Endothelial cell of umbilical vein (primary cell): ENCODE measurements around the gene ASB7. TPM values are rescaled to one million over a fixed set of nuclear protein-coding genes. Genes with fewer than 3 reads are reported as not detected.

Source experiments
- BruUV-seq: library from RNA; stranded (reverse); fragments of 400-500 nt; replicated peaks from 2 replicates; lab custom pipeline; 2021; lab: Mats Ljungman, UMichigan
- CTCF ChIA-PET: fragments of 300-600, 350-600 bp; sonication (Branson Sonifier 250); formaldehyde crosslinking; loops from one replicate; lab custom pipeline; 2021; ENCODE audit warnings: antibody characterized with exemption, inconsistent platforms; lab: Charles Lee
- POLR2A ChIA-PET: fragments of 300-600, 350-600 bp; sonication (Branson Sonifier 250); formaldehyde crosslinking; loops from one replicate; lab custom pipeline; 2021; ENCODE audit warnings: antibody characterized with exemption, inconsistent platforms; lab: Charles Lee
- DNase-seq: peaks from one replicate; pipeline ENCODE4 v3.0.0-alpha.2; 2011; ENCODE audit warnings: low read depth, low spot score
- FAIRE-seq: peaks from 2 replicates; lab custom pipeline; 2011; peaks lifted over from hg19 to GRCh38; lab: Jason Lieb, UNC
- H2AFZ ChIP-seq: 2 replicates; pipeline ENCODE4 v1.6.0; 2012; ENCODE audit warnings: low read depth, low read length, control low read depth, inconsistent platforms
- H3K27ac ChIP-seq: 2 replicates; pipeline ENCODE4 v1.5.1; 2011; ENCODE audit warnings: low read depth, mild to moderate bottlenecking, control low read depth, low read length, moderate library complexity; ENCODE audit not compliant: insufficient read depth
- H3K27me3 ChIP-seq, 2 experiments: 2 replicates each; pipeline versions ENCODE4 v1.6.0 to v1.6.1; 2011; ENCODE audit warnings: low read length in 2 of 2, mixed read lengths in 1 of 2; ENCODE audit not compliant: control insufficient read depth in 2 of 2, insufficient read depth in 2 of 2
- H3K36me3 ChIP-seq, 2 experiments: 2 replicates in 1 of 2; 3 replicates in 1 of 2; pipeline ENCODE4 v1.5.1; 2011; ENCODE audit warnings: low read length in 2 of 2, mild to moderate bottlenecking in 1 of 2, moderate library complexity in 1 of 2; ENCODE audit not compliant: control insufficient read depth in 2 of 2, insufficient read depth in 2 of 2; ENCODE audit errors: extremely low read depth in 1 of 2
- H3K4me1 ChIP-seq: 3 replicates; pipeline ENCODE4 v1.5.1; 2011; ENCODE audit warnings: mild to moderate bottlenecking, low read length; ENCODE audit not compliant: control insufficient read depth, insufficient read depth; ENCODE audit errors: extremely low read depth
- H3K4me2 ChIP-seq: 2 replicates; pipeline ENCODE4 v1.6.1; 2011; ENCODE audit warnings: low read length, control low read depth, mixed read lengths; ENCODE audit not compliant: insufficient read depth
- H3K4me3 ChIP-seq, 3 experiments: fragments of 200-600 bp in 1 of 3; sonication (generic), shearing (Covaris generic) in 1 of 3; replicated peaks in 1 of 3; 2 replicates each; pipeline ENCODE4 v1.5.1; 2011 to 2016; ENCODE audit warnings: control low read depth in 3 of 3, low read length in 3 of 3, mild to moderate bottlenecking in 2 of 3, inconsistent platforms in 1 of 3, low read depth in 1 of 3, moderate library complexity in 1 of 3; ENCODE audit not compliant: insufficient read depth in 1 of 3
- H3K79me2 ChIP-seq: 2 replicates; pipeline ENCODE4 v1.6.0; 2012; ENCODE audit warnings: low read length, inconsistent platforms; ENCODE audit not compliant: control insufficient read depth, insufficient read depth
- H3K9ac ChIP-seq: replicated peaks from 2 replicates; pipeline ENCODE3; 2011; ENCODE audit warnings: low read length, control low read depth; ENCODE audit not compliant: insufficient read depth; ENCODE audit errors: extremely low read depth
- H3K9me1 ChIP-seq: replicated peaks from 3 replicates; pipeline ENCODE4 v1.6.0; 2011; ENCODE audit warnings: mild to moderate bottlenecking, low read length; ENCODE audit not compliant: control insufficient read depth, insufficient read depth; ENCODE audit errors: extremely low read depth
- H3K9me3 ChIP-seq: replicated peaks from 2 replicates; pipeline ENCODE4 v1.5.1; 2012; ENCODE audit warnings: low read length, inconsistent platforms; ENCODE audit not compliant: control insufficient read depth, insufficient read depth
- H4K20me1 ChIP-seq: replicated peaks from 2 replicates; pipeline ENCODE3; 2011; ENCODE audit warnings: mild to moderate bottlenecking, low read length; ENCODE audit not compliant: control insufficient read depth, insufficient read depth; ENCODE audit errors: extremely low read depth
- EZH2 ChIP-seq: IDR thresholded peaks from 2 replicates; pipeline ENCODE4 v1.6.1; 2012; ENCODE audit warnings: borderline replicate concordance, low read depth, mild to moderate bottlenecking, moderate library complexity, low read length, inconsistent platforms; ENCODE audit not compliant: severe bottlenecking
- FOS ChIP-seq: IDR thresholded peaks from 2 replicates; pipeline ENCODE4 v1.6.1; 2011; ENCODE audit warnings: mild to moderate bottlenecking, low read length, moderate library complexity, borderline replicate concordance; ENCODE audit not compliant: insufficient read depth
- GATA2 ChIP-seq: IDR thresholded peaks from 2 replicates; pipeline ENCODE4 v1.7.0; 2011; ENCODE audit warnings: low read depth, mild to moderate bottlenecking, moderate library complexity, mixed read lengths, low read length; ENCODE audit not compliant: insufficient read length, insufficient read depth
- JUN ChIP-seq: IDR thresholded peaks from 2 replicates; pipeline ENCODE4 v1.6.1; 2011; ENCODE audit warnings: borderline replicate concordance, low read depth; ENCODE audit not compliant: insufficient read length, insufficient read depth
- MYC ChIP-seq: IDR thresholded peaks from one replicate; pipeline ENCODE4 v1.6.1; 2011; ENCODE audit warnings: mild to moderate bottlenecking, low read depth, low read length
- POLR2A ChIP-seq: IDR thresholded peaks from 2 replicates; pipeline ENCODE4 v1.6.1; 2012; ENCODE audit warnings: low read depth, mild to moderate bottlenecking, control low read depth, low read length
- POLR2AphosphoS5 ChIP-seq: IDR thresholded peaks from 2 replicates; pipeline ENCODE4 v1.6.1; 2012; ENCODE audit warnings: low read depth, mild to moderate bottlenecking, control low read depth, low read length, moderate library complexity; ENCODE audit not compliant: insufficient read depth
- dilution Hi-C: fragments of 300-500 bp; cut with MboI; formaldehyde crosslinking; loops from one replicate; pipeline ENCODE4 v1.15.0; 2019; ENCODE audit warnings: low sequenced_read_pairs; ENCODE audit not compliant: extremely low pct_ligation_motif_present
- intact Hi-C: fragments of 100-400 bp; cut with micrococcal nuclease; formaldehyde crosslinking; loops from one replicate; pipeline ENCODE4 v1.10.0; 2022
- polyA plus RNA-seq, 4 experiments: library from polyadenylated mRNA; depleted of rRNA in 3 of 4; stranded (reverse) in 3 of 4; unstranded in 1 of 4; fragments of >200 nt; gene quantifications; 2 replicates each; pipeline versions ENCODE4 v1.2.1 to v1.2.3, GENCODE V29; 2011 to 2012; ENCODE audit warnings: missing spikeins in 1 of 4
- total RNA-seq: library from RNA; stranded (reverse); gene quantifications from 2 replicates; pipeline ENCODE4 v1.2.3, GENCODE V29; 2021
- TF ChIP-seq, protein P1 (sequence below), 2 donors: IDR thresholded peaks; 1 replicate in 1 of 2; 2 replicates in 1 of 2; pipeline ENCODE4 v1.5.1; 2011; ENCODE audit warnings: low read length in 2 of 2, mild to moderate bottlenecking in 2 of 2, moderate library complexity in 2 of 2, control low read depth in 1 of 2, inconsistent platforms in 1 of 2, low read depth in 1 of 2; ENCODE audit not compliant: insufficient read depth in 1 of 2; ENCODE audit errors: extremely low read depth in 1 of 2
- TF ChIP-seq, protein P2 (sequence below): IDR thresholded peaks from 2 replicates; pipeline ENCODE4 v1.6.1; 2011; ENCODE audit not compliant: insufficient read depth, insufficient read length

ASB7 gene
- total and polyA plus RNA-seq, 2 donors (not counting 3 experiments of a cell fraction or from before 2014, with no cell fraction given) = 6.8 to 13.3 TPM

DNA sequence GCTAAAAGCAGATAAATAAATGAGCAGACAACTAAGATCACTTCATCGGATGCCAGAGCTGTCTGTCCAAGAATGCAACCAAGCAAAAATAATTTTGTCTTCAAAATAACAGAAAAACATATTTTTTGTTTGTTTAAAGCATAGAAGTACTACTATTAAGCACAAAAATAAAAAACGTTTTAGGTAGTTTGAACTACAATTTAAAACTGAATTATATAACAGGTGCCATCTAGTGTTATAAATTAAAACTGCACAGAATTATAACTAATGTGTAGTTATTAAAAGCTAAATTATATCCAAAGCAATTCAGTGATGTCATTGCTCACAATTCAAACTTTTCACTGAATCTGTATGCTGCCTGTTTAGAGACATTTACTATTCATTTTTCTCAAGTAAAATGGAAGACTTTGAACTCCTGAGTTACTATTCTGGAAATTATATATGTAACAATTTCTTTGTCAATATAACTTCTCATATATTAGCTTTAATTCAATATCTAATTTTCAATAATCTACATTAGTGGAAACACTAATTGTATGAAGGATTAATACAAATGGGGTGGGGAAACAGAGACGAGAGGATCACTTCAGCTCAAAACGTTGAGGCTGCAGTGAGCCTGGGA lies 29.9 kb upstream of the ASB7 start:
- Histone ChIP-seq H3K4me2 (no peak overlapping the region), H3K27me3 (no peaks in the 10 kb centered on the region), H3K4me3 (no peak overlapping the region), H3K79me2 (no peaks in the 10 kb centered on the region), H3K9ac (no peak overlapping the region), H3K9me1 (no peaks in the 10 kb centered on the region), H3K36me3 (peaks cover 2 to 11% of the 10 kb centered on the region in 2 experiments), H3K4me1 (no peaks in the 10 kb centered on the region), H2AFZ (no peak overlapping the region), H4K20me1 (no peaks in the 10 kb centered on the region), H3K27ac (no peak overlapping the region), H3K9me3 (no peaks in the 10 kb centered on the region)
- BruUV-seq = no TSS peak
- DNase-seq (peak; percentile 16), FAIRE-seq (peak; percentile 37)
- dilution Hi-C loops = no loop called here
- TF ChIP-seq, protein P1, sequence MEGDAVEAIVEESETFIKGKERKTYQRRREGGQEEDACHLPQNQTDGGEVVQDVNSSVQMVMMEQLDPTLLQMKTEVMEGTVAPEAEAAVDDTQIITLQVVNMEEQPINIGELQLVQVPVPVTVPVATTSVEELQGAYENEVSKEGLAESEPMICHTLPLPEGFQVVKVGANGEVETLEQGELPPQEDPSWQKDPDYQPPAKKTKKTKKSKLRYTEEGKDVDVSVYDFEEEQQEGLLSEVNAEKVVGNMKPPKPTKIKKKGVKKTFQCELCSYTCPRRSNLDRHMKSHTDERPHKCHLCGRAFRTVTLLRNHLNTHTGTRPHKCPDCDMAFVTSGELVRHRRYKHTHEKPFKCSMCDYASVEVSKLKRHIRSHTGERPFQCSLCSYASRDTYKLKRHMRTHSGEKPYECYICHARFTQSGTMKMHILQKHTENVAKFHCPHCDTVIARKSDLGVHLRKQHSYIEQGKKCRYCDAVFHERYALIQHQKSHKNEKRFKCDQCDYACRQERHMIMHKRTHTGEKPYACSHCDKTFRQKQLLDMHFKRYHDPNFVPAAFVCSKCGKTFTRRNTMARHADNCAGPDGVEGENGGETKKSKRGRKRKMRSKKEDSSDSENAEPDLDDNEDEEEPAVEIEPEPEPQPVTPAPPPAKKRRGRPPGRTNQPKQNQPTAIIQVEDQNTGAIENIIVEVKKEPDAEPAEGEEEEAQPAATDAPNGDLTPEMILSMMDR (IDR thresholded peaks at IDR 0.05; ENCODE audit: extremely low read depth in 1 of 2, insufficient read depth in 1 of 2, low read depth in 1 of 2, low read length in 2 of 2) = peak; percentile 4 to 26
- no peak for TF ChIP-seq MYC
- intact Hi-C loops = loop anchor here (1.0 to 2.0 kb wide), 2 partner anchors 223 to 644 kb away; no protein-coding TSS in a partner anchor
- ChIA-PET CTCF (interaction anchor here (0.6 to 2.9 kb wide), 28 partner anchors 9 to 1300 kb away, joined by 3 to 69 read pairs (median 4); partner anchors contain the start of genes ADAMTS17, ASB7 and LINS1), POLR2A (no interaction called here)

DNA sequence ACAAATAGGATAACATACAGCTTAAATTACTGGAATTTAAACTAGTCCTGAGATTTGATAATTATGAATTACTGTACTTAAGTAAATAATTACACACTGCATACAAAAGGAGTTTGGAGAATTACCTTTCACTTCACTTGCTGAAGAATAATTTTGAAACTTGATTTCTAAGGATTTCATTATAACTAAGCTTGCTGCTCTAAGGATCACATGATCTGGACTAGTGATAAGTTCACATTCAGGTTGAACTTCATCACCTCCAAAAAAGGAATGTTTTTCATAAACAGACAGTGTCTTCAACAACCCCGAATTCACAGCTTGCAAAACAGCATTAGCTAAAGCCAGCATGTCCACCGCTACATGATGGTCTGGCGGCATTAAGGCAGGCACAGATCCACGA lies 28.9 kb upstream of the ASB7 start:
- POLR2A ChIA-PET = no interaction called here
- BruUV-seq = no TSS peak

More for the DNA sequence above, 28.9 kb upstream of the ASB7 start:
- intact Hi-C loops = loop anchor here (2.0 kb wide), 1 partner anchor 645 kb away; no protein-coding TSS in a partner anchor
- no peak for DNase-seq
- Histone ChIP-seq H2AFZ (no peak overlapping the region), H3K4me1 (no peaks in the 10 kb centered on the region), H3K79me2 (no peaks in the 10 kb centered on the region), H3K27me3 (no peaks in the 10 kb centered on the region), H3K4me3 (no peak overlapping the region), H3K9ac (no peak overlapping the region), H3K27ac (no peak overlapping the region), H3K4me2 (no peak overlapping the region), H3K9me3 (no peaks in the 10 kb centered on the region), H3K9me1 (no peaks in the 10 kb centered on the region), H3K36me3 (peaks cover 2 to 11% of the 10 kb centered on the region in 2 experiments), H4K20me1 (no peaks in the 10 kb centered on the region)
- CTCF ChIA-PET = interaction anchor here (1.1 to 2.9 kb wide), 9 partner anchors 9 to 1301 kb away, joined by 3 to 69 read pairs (median 8); no protein-coding TSS in a partner anchor
- FAIRE-seq = no peak
- dilution Hi-C loops = no loop called here
- TF ChIP-seq FOS (no peak), GATA2 (no peak), JUN (no peak), POLR2A (no peak), MYC (no peak), POLR2AphosphoS5 (no peak), EZH2 (no peak)
- TF ChIP-seq, protein P1 (IDR thresholded peaks at IDR 0.05; ENCODE audit: extremely low read depth in 1 of 2, insufficient read depth in 1 of 2, low read depth in 1 of 2, low read length in 2 of 2) = no peak
- TF ChIP-seq, protein P2, sequence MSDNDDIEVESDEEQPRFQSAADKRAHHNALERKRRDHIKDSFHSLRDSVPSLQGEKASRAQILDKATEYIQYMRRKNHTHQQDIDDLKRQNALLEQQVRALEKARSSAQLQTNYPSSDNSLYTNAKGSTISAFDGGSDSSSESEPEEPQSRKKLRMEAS = no peak
